ENCODE data around the gene TSPAN18.

Gene TSPAN18

GRCh38 chr11:44771252-44771734 is 44.5 kb downstream of the TSPAN18 start:
- TF ChIP-seq CTCF (IDR thresholded peaks at IDR 0.05; ENCODE audit: low read depth, low read length, missing control alignments) = no peak
- no peak overlapping the region for H3K4me3 ChIP-seq (ENCODE audit: low read depth, low read length)
- DNase-seq (ENCODE audit: low read depth) = no peak

GRCh38 chr11:44771841-44772240 is 45.1 kb downstream of the TSPAN18 start:
- no peak for DNase-seq (ENCODE audit: low read depth)
- no peak for TF ChIP-seq CTCF (IDR thresholded peaks at IDR 0.05; ENCODE audit: low read depth, low read length, missing control alignments)
- H3K4me3 ChIP-seq (ENCODE audit: low read depth, low read length) = no peak overlapping the region

- TF ChIP-seq CTCF (IDR thresholded peaks at IDR 0.05; ENCODE audit: low read depth, low read length, missing control alignments) = no peak
- no peak for DNase-seq (ENCODE audit: low read depth)
- H3K4me3 ChIP-seq (ENCODE audit: low read depth, low read length) = no peak overlapping the region
Observed at GRCh38 chr11:44773351-44773965, 46.7 kb downstream of the TSPAN18 start.

- no peak for TF ChIP-seq CTCF (IDR thresholded peaks at IDR 0.05; ENCODE audit: low read depth, low read length, missing control alignments)
Observed at GRCh38 chr11:44774108-44774507, 47.3 kb downstream of the TSPAN18 start.

GRCh38 chr11:44774731-44775130 is 48.0 kb downstream of the TSPAN18 start:
- TF ChIP-seq CTCF (IDR thresholded peaks at IDR 0.05; ENCODE audit: low read depth, low read length, missing control alignments) = no peak
- no peak for DNase-seq (ENCODE audit: low read depth)
- H3K4me3 ChIP-seq (ENCODE audit: low read depth, low read length) = no peak overlapping the region

More at GRCh38 chr11:44774108-44774507, 47.3 kb downstream of the TSPAN18 start:
- no peak overlapping the region for H3K4me3 ChIP-seq (ENCODE audit: low read depth, low read length)
- no peak for DNase-seq (ENCODE audit: low read depth)

- DNase-seq (ENCODE audit: low read depth) = peak; percentile 22
- peak; percentile 84 for TF ChIP-seq CTCF (IDR thresholded peaks at IDR 0.05; ENCODE audit: low read depth, low read length, missing control alignments)
- H3K4me3 ChIP-seq (ENCODE audit: low read depth, low read length) = no peak overlapping the region
Observed at GRCh38 chr11:44775366-44775984, 48.7 kb downstream of the TSPAN18 start.
